ENCODE results near the gene PSMB5. TPM values are rescaled to one million over a fixed set of nuclear protein-coding genes. Genes with fewer than 3 reads are reported as not detected.
A peak's percentile ranks its signal among the peaks of the same experiment; 100 is the strongest.

PSMB5 gene
- total and polyA plus RNA-seq, 4 donors, result 74.0 to 152 (median 95.4) TPM

GRCh38 chr14:23071244-23071920 lies 36.7 kb upstream of the PSMB5 start:
- peaks cover 2 to 29% (median 20%) of the 10 kb centered on the region in 4 donors for H3K4me1 ChIP-seq (ENCODE audit: control insufficient read depth in 4 of 4, insufficient read depth in 4 of 4, low read length in 3 of 4)
- 2% methylated on average over 14 of the region's 14 CpGs for WGBS

More at GRCh38 chr14:23071244-23071920, 36.7 kb upstream of the PSMB5 start:
- no peaks in the 10 kb centered on the region for H3K27me3 ChIP-seq (ENCODE audit: control insufficient read depth in 4 of 4, insufficient read depth in 4 of 4, low read length in 3 of 4)
- no peak for TF ChIP-seq HNF4G (IDR thresholded peaks at IDR 0.05)
- no peak for TF ChIP-seq EGR1 (IDR thresholded peaks at IDR 0.05; ENCODE audit: low read depth in 2 of 2)
- TF ChIP-seq NR2F2 (IDR thresholded peaks at IDR 0.05), result no peak
- TF ChIP-seq MAX (IDR thresholded peaks at IDR 0.05), result no peak
- TF ChIP-seq JUND (IDR thresholded peaks at IDR 0.05), result peak in 1 of 2 donors; percentile 7
- peak; percentile 98 for TF ChIP-seq YY1 (IDR thresholded peaks at IDR 0.05)
- peak in 1 of 2 donors; percentile 30 for TF ChIP-seq RXRA (IDR thresholded peaks at IDR 0.05)
- peak; percentile 56 for TF ChIP-seq REST (IDR thresholded peaks at IDR 0.05)
- no peak for TF ChIP-seq FOXA1 (IDR thresholded peaks at IDR 0.05)
- no peak for TF ChIP-seq CTCF (IDR thresholded peaks at IDR 0.05; ENCODE audit: low read depth, low read length, missing input control)
- no peak for TF ChIP-seq ATF3 (IDR thresholded peaks at IDR 0.05)
- peak; percentile 29 for TF ChIP-seq SP1 (IDR thresholded peaks at IDR 0.05)
- TF ChIP-seq FOXA2 (IDR thresholded peaks at IDR 0.05), result no peak
- no peak for TF ChIP-seq ZBTB33 (IDR thresholded peaks at IDR 0.05)
- peak; percentile 38 to 41 for TF ChIP-seq HNF4A (conservative IDR thresholded peaks at IDR 0.05)
- peak; percentile 12 to 40 for TF ChIP-seq RAD21 (IDR thresholded peaks at IDR 0.05)
- peak; percentile 61 for TF ChIP-seq TAF1 (conservative IDR thresholded peaks at IDR 0.05)
- peak in 1 of 2 donors; percentile 37 for TF ChIP-seq GABPA (IDR thresholded peaks at IDR 0.05 in 1 of 2, conservative IDR thresholded peaks at IDR 0.05 in 1 of 2)
- peak; percentile 81 for DNase-seq (ENCODE audit: low spot score)
- H3K9me3 ChIP-seq (ENCODE audit: control insufficient read depth in 4 of 4, low read length in 3 of 4), result no peaks in the 10 kb centered on the region
- peak overlapping the region; percentile 70 to 74 for H3K27ac ChIP-seq (ENCODE audit: low read depth in 1 of 2, low read length in 2 of 2)
- H3K9ac ChIP-seq (ENCODE audit: low read depth in 1 of 2, low read length in 2 of 2), result peak overlapping the region; percentile 24 to 57
- peak overlapping the region; percentile 68 to 78 (median 77) for H3K4me3 ChIP-seq (ENCODE audit: low read depth in 1 of 3, low read length in 3 of 3)
- H3K36me3 ChIP-seq (ENCODE audit: control insufficient read depth in 4 of 4, insufficient read depth in 3 of 4, low read depth in 1 of 4, low read length in 3 of 4), result peaks cover 7 to 39% (median 35%) of the 10 kb centered on the region in 4 donors
